ENCODE measurements around the gene CALCOCO1. TPM values are rescaled to one million over a fixed set of nuclear protein-coding genes. Genes with fewer than 3 reads are reported as not detected.

The CALCOCO1 gene
- total and polyA plus RNA-seq, 2 of the 8 experiments (the other 6 are each of a cell fraction or from before 2014, with no cell fraction given) = 20.3 to 39.3 TPM

- Histone ChIP-seq H3K9me3 (ENCODE audit: insufficient read depth in 2 of 2, low read depth in 1 of 2, low read length in 1 of 2) (no peaks in the 10 kb centered on the region), H3K36me3 (ENCODE audit: control insufficient read depth in 2 of 4, insufficient read depth in 4 of 4, low read length in 3 of 4) (no peaks in the 10 kb centered on the region), H3K27me3 (replicated peaks in 1 of 4; ENCODE audit: control insufficient read depth in 3 of 4, extremely low read depth in 1 of 4, insufficient read depth in 3 of 4, low read length in 3 of 4) (peaks cover 30 to 60% (median 51%) of the 10 kb centered on the region in 4 experiments), H4K20me1 (replicated peaks in 1 of 2; ENCODE audit: control insufficient read depth in 1 of 2, insufficient read depth in 2 of 2, low read length in 2 of 2) (no peaks in the 10 kb centered on the region), H2BK15ac (ENCODE audit: low read length) (no peak overlapping the region), H3K14ac (ENCODE audit: insufficient read length) (no peak overlapping the region), H3K23ac (ENCODE audit: insufficient read length) (no peak overlapping the region), H2AK5ac (ENCODE audit: low read depth, low read length) (no peak overlapping the region), H2AFZ (ENCODE audit: low read length) (no peak overlapping the region), H2BK5ac (ENCODE audit: low read depth, low read length) (no peak overlapping the region), H3K4me1 (replicated peaks in 1 of 4; ENCODE audit: control insufficient read depth in 3 of 4, insufficient read depth in 4 of 4, low read length in 3 of 4) (peaks cover 0 to 9% (median 6%) of the 10 kb centered on the region in 4 experiments; a peak in 5 of 7 replicates), H3K4me2 (ENCODE audit: insufficient read depth in 1 of 2, low read depth in 2 of 2, low read length in 2 of 2) (no peak overlapping the region), H3K23me2 (ENCODE audit: low read depth, low read length) (peaks cover 17% of the 10 kb centered on the region), H3K56ac (replicated peaks; ENCODE audit: insufficient read length, low read depth, low read length) (no peak overlapping the region), H3K18ac (ENCODE audit: extremely low read depth, low read length) (no peak overlapping the region), H3K27ac (ENCODE audit: low read depth, low read length) (no peak overlapping the region), H4K91ac (replicated peaks; ENCODE audit: insufficient read length, low read length) (no peak overlapping the region), H4K5ac (ENCODE audit: insufficient read length, low read depth, low read length) (no peak overlapping the region), H2BK120ac (replicated peaks; ENCODE audit: low read depth, low read length) (no peak overlapping the region), H3K4ac (replicated peaks; ENCODE audit: insufficient read length, low read depth, low read length) (no peak overlapping the region), H3K4me3 (ENCODE audit: extremely low read depth in 1 of 4, insufficient read depth in 2 of 4, low read depth in 3 of 4, low read length in 4 of 4) (no peak overlapping the region), H3K79me1 (ENCODE audit: low read depth, low read length) (no peaks in the 10 kb centered on the region), H2BK20ac (ENCODE audit: low read length) (no peak overlapping the region), H4K8ac (ENCODE audit: extremely low read depth, insufficient read depth, low read length) (no peak overlapping the region), H3K79me2 (ENCODE audit: control insufficient read depth in 1 of 2, insufficient read depth in 2 of 2, low read length in 2 of 2) (no peaks in the 10 kb centered on the region), H2BK12ac (ENCODE audit: low read depth, low read length) (no peak overlapping the region; the same call in 1 of the 2 replicates), H3K9ac (replicated peaks in 1 of 4; ENCODE audit: extremely low read depth in 1 of 4, low read depth in 3 of 4, low read length in 3 of 4) (no peak overlapping the region)
- ChIA-PET CTCF (ENCODE audit: partially characterized antibody) (interaction anchor here (1.1 to 21.0 kb wide), 8 partner anchors 8 to 225 kb away, joined by 3 to 531 read pairs (median 14); no protein-coding TSS in a partner anchor), POLR2A (ENCODE audit: partially characterized antibody) (interaction anchor here (0.7 to 1.6 kb wide), 3 partner anchors 14 to 253 kb away, joined by 3 to 4 read pairs (median 4); partner anchors contain the start of gene TARBP2)
- DNase-seq (ENCODE audit: low read depth in 1 of 2, low spot score in 2 of 2) (no peak), FAIRE-seq (no peak)
- 90% methylated on average over 6 of the region's 6 CpGs; no CpG with 5 or more reads in 1 of the 2 experiments for WGBS, 2 experiments (ENCODE audit: extremely low coverage in 1 of 2, insufficient coverage in 1 of 2, insufficient read length in 1 of 2, insufficient replicate concordance in 2 of 2, low coverage in 1 of 2, low lambda C conversion rate in 2 of 2, missing lambda C conversion rate in 1 of 2)
These were observed 9.3 kb upstream of the CALCOCO1 start for GRCh38 chr12:53736592-53736991.
